Transverse colon (tissue), 4 donors: ENCODE data around the gene HBEGF.

Source experiments
- CTCF ChIP-seq, 5 experiments: fragments of 200-600 bp in 3 of 5; fragments of 450-650 bp in 2 of 5; sonication (generic) in 3 of 5; IDR thresholded peaks; 1 replicate in 2 of 5; 2 replicates in 3 of 5; pipeline ENCODE4 v1.5.1; 2016 to 2017; ENCODE audit warnings: antibody characterized with exemption in 5 of 5, inconsistent platforms in 3 of 5, mild to moderate bottlenecking in 2 of 5, moderate library complexity in 1 of 5
- EP300 ChIP-seq: sonication (generic); formaldehyde crosslinking; IDR thresholded peaks from one replicate; pipeline ENCODE4 v1.6.1; 2017; ENCODE audit warnings: antibody characterized with exemption, low read depth
- POLR2AphosphoS5 ChIP-seq, 3 donors: sonication (generic); formaldehyde crosslinking; IDR thresholded peaks; one replicate each; pipeline ENCODE4 v1.6.1; 2016; ENCODE audit warnings: antibody characterized with exemption in 3 of 3

GRCh38 chr5:140327589-140327988, 18.8 kb downstream of the HBEGF start:
- no peak for TF ChIP-seq CTCF (IDR thresholded peaks at IDR 0.05)
- TF ChIP-seq EP300, result no peak
- no peak for TF ChIP-seq POLR2AphosphoS5 (IDR thresholded peaks at IDR 0.05)
